ENCODE data around the gene ARFGEF2. TPM values are rescaled to one million over a fixed set of nuclear protein-coding genes. Genes with fewer than 3 reads are reported as not detected.

ARFGEF2 gene
- polyA plus RNA-seq, 6 donors from 2014 or later = 3.9 to 18.4 (median 12.1) TPM

DNA sequence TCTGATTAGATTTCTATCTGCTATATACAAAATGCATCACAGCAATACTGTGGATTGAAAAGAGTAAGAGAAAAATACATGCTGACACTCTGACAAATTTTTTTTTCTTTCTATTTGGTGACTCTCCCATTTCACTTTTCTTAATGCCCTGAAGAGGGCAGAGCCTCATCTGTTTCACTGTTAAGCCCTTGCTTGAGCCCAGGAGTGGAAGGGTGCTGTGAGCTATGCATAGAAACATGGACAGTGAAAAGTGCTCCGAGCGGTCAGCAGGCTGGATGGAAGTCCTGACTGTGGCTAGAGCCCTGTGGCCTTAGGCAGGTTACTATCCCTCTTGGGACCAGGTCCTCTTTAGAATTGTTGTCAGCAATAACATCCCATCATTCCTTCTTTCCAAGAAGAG, 107.2 kb downstream of the ARFGEF2 start:
- no peak overlapping the region for H3K4me3 Mint-ChIP-seq
- H3K9me3 Mint-ChIP-seq = no peaks in the 10 kb centered on the region
- no peak for ATAC-seq (ENCODE audit: low read depth in 2 of 2)
- H3K4me1 Mint-ChIP-seq = no peaks in the 10 kb centered on the region
- no peaks in the 10 kb centered on the region for H3K27me3 Mint-ChIP-seq
- H3K27ac Mint-ChIP-seq = peak overlapping the region in 1 of 6 donors; percentile 49
- H3K36me3 Mint-ChIP-seq = peaks cover 28% of the 10 kb centered on the region in 2 donors
- no peak for DNase-seq

DNA sequence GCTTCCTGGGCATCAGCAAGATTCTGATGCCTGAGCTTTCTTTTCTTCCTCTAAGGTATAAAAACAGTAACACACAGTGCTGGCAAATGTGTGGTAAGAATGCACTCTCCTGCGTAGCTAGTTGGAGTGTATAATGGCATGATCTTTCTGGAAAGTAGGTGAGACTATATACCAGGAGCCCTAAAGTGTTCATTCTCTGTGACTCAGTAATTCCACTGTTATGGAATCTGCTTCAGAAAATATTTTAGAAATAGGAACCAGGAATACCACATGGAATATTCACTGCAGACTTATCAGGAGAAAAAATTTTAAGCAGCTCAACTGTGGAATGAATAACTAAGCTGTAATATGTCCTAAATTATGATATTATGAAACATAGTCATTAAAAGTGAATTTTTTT, 107.7 kb downstream of the ARFGEF2 start:
- H3K36me3 Mint-ChIP-seq = peaks cover 28 to 30% of the 10 kb centered on the region in 2 donors

DNA sequence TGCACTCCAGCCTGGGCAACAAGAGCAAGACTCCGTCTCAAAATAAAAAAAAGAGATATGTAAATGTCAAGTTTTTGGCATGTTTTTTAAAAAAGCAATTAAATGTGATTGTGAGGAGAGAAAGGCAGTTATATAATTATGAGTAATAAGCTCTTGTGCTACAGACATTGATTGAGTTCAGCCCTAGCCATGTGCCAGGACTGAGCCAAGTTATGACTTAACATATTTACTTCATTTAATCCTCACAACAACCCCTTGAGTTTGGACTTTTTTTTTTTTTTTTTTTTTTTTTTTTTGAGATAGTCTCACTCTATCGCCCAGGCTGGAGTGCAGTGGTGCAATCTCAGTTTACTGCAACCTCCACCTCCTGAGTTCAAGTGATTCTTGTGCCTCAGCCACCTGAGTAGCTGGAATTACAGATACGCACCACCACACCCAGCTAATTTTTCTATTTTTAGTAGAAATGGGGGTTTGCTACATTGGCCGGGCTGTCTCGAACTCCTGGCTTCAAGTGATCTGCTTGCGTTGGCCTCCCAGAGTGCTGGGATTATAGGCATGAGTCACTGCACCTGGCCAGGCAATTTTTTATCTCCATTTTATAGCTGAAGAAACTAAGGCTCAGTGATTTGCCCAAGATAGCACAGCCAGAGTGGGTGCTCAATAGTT, 109.6 kb downstream of the ARFGEF2 start:
- no peak overlapping the region for H3K4me3 Mint-ChIP-seq
- no peak for DNase-seq
- no peak for ATAC-seq (ENCODE audit: low read depth in 2 of 2)
- no peaks in the 10 kb centered on the region for H3K27me3 Mint-ChIP-seq
- H3K36me3 Mint-ChIP-seq = peaks cover 24 to 29% of the 10 kb centered on the region in 2 donors
- H3K9me3 Mint-ChIP-seq = no peaks in the 10 kb centered on the region
- H3K4me1 Mint-ChIP-seq = no peaks in the 10 kb centered on the region
- no peak overlapping the region for H3K27ac Mint-ChIP-seq

More for the DNA sequence above, 107.7 kb downstream of the ARFGEF2 start:
- no peaks in the 10 kb centered on the region for H3K9me3 Mint-ChIP-seq
- ATAC-seq (ENCODE audit: low read depth in 2 of 2) = no peak
- H3K4me3 Mint-ChIP-seq = no peak overlapping the region
- no peak for DNase-seq
- no peaks in the 10 kb centered on the region for H3K27me3 Mint-ChIP-seq
- H3K4me1 Mint-ChIP-seq = no peaks in the 10 kb centered on the region
- no peak overlapping the region for H3K27ac Mint-ChIP-seq

DNA sequence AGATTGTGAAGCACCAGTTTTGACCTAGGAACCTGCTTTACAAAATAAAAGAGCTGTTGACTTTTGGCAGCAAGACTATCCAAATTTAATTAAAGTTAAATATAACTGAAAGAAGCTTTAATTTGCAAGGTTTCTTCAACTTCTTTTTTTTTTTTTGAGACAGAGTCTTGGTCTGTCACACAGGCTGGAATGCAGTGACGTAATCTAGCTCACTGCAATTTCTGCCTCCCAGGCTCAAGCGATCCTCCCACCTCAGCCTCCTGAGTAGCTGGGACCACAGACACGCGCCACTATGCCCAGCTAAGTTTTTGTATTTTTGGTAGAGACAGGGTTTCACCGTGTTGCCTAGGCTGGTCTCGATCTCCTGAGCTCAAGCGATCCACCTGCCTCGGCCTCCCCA, 110.9 kb downstream of the ARFGEF2 start:
- DNase-seq (no peak), ATAC-seq (ENCODE audit: low read depth in 2 of 2) (no peak)
- Mint-ChIP-seq H3K36me3 (peaks cover 24 to 29% of the 10 kb centered on the region in 2 donors), H3K27ac (peak overlapping the region in 1 of 6 donors; percentile 16), H3K9me3 (no peaks in the 10 kb centered on the region), H3K27me3 (no peaks in the 10 kb centered on the region), H3K4me1 (peaks cover 0 to under 1% (median 0%) of the 10 kb centered on the region in 3 donors), H3K4me3 (no peak overlapping the region)

DNA sequence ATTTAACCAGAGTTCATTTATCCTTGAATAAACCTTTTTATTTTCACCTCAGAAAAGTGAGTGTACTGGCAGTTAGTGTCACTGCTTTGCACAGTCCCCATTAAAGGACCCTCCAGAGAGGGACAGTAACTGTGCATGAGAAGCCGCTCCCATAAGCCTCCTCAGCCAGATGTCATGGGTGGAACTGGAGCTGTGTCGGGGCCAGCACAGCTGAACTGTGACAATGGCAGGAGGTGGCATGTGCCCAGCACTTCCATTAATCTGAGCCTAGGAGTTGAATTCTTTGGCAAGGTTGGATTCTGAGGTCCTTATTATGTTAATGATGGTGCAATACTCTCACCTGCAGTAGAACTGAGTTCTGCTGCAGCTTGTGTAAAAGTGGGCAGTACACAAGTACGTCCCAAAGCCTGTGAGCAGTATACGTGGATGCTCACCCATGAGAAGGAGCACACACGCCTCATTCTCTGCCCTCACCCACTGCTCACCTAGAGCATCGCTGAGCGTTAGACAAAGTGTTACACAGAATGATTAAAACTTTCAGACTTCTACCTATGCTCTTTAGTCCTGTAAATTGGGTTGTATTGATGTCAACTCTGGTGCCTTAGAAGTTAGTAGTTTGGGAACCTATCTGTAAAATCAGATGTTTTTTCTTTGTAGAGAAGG, 112.7 kb downstream of the ARFGEF2 start:
- Mint-ChIP-seq H3K4me3 (no peak overlapping the region), H3K9me3 (no peaks in the 10 kb centered on the region), H3K27ac (no peak overlapping the region), H3K27me3 (no peaks in the 10 kb centered on the region), H3K36me3 (peaks cover 18 to 23% of the 10 kb centered on the region in 2 donors), H3K4me1 (peaks cover 6 to 13% (median 8%) of the 10 kb centered on the region in 3 donors)
- ATAC-seq (ENCODE audit: low read depth in 2 of 2) (no peak), DNase-seq (no peak)

DNA sequence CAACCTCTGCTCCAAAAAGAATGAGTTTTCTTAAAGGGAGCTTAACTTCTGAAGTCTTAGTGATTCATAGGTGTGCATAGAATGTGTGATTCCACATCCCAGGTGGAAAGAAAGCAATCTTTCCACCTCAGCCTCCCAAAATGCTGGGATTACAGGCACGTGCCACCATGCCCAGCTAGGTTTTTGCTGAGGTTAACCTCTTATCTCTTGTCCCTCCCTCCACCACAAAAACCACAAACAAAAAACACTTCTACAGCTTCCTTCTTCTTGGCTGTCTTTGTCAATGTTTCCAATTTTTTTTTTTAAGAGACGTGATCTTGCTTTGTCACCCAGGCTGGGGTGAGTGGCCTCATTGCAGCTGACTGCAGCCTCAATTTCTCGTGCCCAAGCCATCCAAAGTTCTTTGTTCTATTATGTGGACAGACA, 116.5 kb downstream of the ARFGEF2 start:
- Mint-ChIP-seq H3K9me3 (no peaks in the 10 kb centered on the region), H3K4me1 (peaks cover 8 to 13% (median 10%) of the 10 kb centered on the region in 3 donors), H3K27ac (peak overlapping the region in 2 of 6 donors; percentile 74 to 81), H3K27me3 (no peaks in the 10 kb centered on the region), H3K36me3 (peaks cover 9 to 12% of the 10 kb centered on the region in 2 donors), H3K4me3 (peak overlapping the region in 3 of 8 donors; percentile 6 to 46 (median 13))
- DNase-seq (no peak), ATAC-seq (ENCODE audit: low read depth in 2 of 2) (peak; percentile 43 to 51)

DNA sequence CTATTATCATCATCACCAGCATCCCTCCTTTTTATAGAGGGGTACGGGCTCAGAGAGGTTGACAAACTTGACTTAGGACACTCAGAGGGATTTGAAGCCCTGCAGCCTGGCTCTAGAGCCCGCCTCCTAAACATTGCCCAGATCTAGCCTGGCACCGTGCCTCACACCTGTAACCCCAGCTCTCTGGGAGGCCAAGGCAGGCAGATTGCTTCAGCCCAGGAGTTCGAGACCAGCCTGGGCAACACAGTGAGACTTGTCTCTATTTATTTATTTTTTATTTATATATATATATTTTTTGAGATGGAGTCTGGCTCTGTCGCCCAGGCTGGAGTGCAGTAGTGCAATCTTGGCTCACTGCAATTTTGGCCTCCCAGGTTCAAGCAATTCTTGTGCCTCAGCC, 118.3 kb downstream of the ARFGEF2 start:
- DNase-seq (no peak), ATAC-seq (ENCODE audit: low read depth in 2 of 2) (no peak)
- Mint-ChIP-seq H3K4me3 (no peak overlapping the region), H3K9me3 (no peaks in the 10 kb centered on the region), H3K4me1 (peaks cover 8 to 13% (median 10%) of the 10 kb centered on the region in 3 donors), H3K27ac (peak overlapping the region in 1 of 6 donors; percentile 53), H3K27me3 (no peaks in the 10 kb centered on the region), H3K36me3 (no peaks in the 10 kb centered on the region)

DNA sequence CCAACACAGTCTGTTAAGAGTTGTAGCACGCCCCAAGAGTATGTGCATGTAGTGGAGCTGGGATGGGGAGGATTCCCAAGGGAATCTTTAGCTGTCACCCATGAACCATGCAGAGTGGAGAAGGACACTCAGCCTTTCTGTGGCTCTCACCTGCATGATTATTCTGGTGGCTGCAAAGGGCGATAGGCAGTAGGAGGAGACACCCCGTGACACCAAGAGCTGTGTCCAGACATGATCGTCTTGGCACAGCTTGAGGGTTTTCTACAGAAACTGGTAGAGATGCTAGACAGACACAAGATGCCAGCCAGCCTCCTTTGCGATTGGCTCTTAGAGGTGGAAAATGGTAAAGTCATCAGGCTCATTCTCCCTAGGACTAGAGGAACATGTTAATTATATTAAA, 121.5 kb downstream of the ARFGEF2 start:
- Mint-ChIP-seq H3K36me3 (no peaks in the 10 kb centered on the region), H3K4me1 (peaks cover 24 to 32% (median 29%) of the 10 kb centered on the region in 3 donors), H3K27me3 (no peaks in the 10 kb centered on the region), H3K27ac (no peak overlapping the region), H3K9me3 (no peaks in the 10 kb centered on the region), H3K4me3 (peak overlapping the region in 1 of 8 donors; percentile 70)
- DNase-seq (no peak), ATAC-seq (ENCODE audit: low read depth in 2 of 2) (no peak)

DNA sequence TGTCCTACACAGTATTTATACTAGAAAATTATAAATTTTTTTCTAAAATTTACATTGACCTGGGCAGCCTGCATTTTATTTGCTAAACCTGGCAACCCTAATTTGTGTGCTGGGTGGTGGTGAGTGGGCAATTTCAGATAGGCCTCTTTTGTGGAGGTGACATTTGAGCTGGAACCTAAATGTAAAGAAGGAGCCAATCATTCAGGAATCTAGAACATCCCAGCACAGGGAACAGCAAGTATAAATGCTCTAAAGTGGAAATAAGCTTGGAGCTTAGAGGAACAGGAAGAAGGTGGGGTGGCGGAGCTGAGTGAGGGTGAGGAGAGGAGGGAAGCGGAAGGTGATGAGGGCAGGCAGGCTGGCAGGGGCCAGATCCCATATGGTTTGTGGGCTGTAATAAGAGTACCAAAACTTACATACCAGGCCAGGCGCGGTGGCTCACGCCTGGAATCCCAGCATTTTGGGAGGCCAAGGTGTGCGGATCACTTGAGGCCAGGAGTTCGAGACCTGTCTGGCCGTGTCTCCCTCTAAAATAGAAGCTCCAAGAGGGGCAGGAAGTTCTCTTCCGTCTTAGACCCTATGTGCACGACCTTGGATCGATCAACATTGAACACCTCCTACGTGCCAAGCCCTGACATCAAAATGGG, 124.1 kb downstream of the ARFGEF2 start:
- DNase-seq (no peak), ATAC-seq (ENCODE audit: low read depth in 2 of 2) (no peak)
- Mint-ChIP-seq H3K27me3 (no peaks in the 10 kb centered on the region), H3K4me1 (peaks cover 23 to 32% (median 32%) of the 10 kb centered on the region in 3 donors), H3K9me3 (no peaks in the 10 kb centered on the region), H3K27ac (peak overlapping the region; percentile 95 to 99 (median 98)), H3K4me3 (peak overlapping the region; percentile 97 to 100 (median 99)), H3K36me3 (no peaks in the 10 kb centered on the region)

DNA sequence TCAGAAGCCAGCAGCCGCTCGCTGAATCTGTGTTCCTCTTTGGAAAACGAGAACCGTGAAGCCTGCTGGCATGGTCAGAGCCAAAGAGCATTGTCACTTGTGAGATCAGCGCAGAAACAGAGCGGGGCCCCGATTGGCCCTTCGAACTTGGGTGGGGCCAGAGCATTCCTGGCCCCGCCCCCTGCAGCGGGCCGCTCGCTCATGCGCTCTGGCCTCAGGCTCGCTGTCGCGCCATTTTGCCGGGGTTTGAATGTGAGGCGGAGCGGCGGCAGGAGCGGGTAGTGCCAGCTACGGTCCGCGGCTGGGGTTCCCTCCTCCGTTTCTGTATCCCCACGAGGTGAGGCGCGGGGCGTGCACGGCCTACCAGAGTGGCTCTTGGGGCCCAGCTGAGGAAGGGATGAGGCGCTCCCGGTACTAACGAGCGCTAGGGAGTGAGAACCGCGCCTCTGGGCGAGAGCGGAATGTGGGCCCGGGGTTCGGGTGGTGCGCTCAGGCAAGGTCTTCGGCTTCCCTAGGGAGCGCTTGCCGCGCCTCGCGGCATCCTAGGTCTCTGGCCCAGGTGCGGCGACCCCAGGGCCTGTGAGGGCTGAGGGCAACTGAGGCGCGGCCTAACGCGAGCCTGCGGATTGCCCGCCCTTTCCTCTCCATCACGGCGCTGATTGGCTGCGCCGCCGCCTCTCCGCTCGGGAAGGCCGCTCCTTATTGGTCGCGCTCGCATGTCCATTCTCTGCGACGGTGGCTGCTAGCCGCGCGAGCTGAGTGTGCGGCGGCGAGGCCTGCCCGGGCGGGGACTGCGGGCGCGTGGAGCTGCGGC, 124.8 kb downstream of the ARFGEF2 start, which contains the start of gene CSE1L:
Gene CSE1L (plus strand): TSS at position 226 of the 814 bp plus-strand sequence. CDS start 12,152 bp downstream, outside the sequence.
- peak within 1 kb of the TSS; percentile 97 to 100 (median 99) for H3K4me3 Mint-ChIP-seq
- ATAC-seq (ENCODE audit: low read depth in 2 of 2) = peak; percentile 84 to 86

DNA sequence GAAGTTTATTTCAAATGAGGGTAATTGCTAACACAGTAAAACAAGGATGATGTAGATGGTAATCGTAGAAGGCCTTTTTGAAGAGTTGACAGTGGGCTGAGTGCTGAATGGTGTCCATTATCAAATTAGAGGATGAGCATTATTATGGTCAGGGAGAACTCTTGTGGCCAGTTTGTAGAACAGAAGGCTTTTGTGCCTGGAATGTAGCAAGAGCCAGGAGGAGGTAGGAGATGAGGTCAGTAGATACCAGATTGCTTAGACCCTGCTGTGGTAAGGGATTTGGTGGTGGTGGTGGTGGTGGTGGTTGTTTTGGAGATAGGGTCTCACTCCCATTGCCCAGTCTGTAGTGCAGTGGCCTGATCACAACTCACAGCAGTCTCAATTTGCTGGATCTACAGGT, 130.8 kb downstream of the ARFGEF2 start:
- Mint-ChIP-seq H3K27me3 (no peaks in the 10 kb centered on the region), H3K4me3 (peak overlapping the region in 3 of 8 donors; percentile 10 to 71 (median 52)), H3K4me1 (peaks cover 29 to 55% (median 49%) of the 10 kb centered on the region in 3 donors), H3K36me3 (peaks cover 0 to 11% of the 10 kb centered on the region in 2 donors), H3K27ac (peak overlapping the region in 1 of 6 donors; percentile 84), H3K9me3 (no peaks in the 10 kb centered on the region)
- ATAC-seq (ENCODE audit: low read depth in 2 of 2) (no peak), DNase-seq (no peak)

More for the DNA sequence above, 124.8 kb downstream of the ARFGEF2 start, which contains the start of gene CSE1L:
- H3K27me3 Mint-ChIP-seq = no peaks in the 10 kb centered on the region
- H3K4me1 Mint-ChIP-seq = peaks cover 23 to 32% (median 32%) of the 10 kb centered on the region in 3 donors
- DNase-seq = peak; percentile 96
- H3K27ac Mint-ChIP-seq = peak within 1 kb of the TSS; percentile 95 to 99 (median 98)
- H3K9me3 Mint-ChIP-seq = no peaks in the 10 kb centered on the region
- no peaks in the 10 kb centered on the region for H3K36me3 Mint-ChIP-seq

DNA sequence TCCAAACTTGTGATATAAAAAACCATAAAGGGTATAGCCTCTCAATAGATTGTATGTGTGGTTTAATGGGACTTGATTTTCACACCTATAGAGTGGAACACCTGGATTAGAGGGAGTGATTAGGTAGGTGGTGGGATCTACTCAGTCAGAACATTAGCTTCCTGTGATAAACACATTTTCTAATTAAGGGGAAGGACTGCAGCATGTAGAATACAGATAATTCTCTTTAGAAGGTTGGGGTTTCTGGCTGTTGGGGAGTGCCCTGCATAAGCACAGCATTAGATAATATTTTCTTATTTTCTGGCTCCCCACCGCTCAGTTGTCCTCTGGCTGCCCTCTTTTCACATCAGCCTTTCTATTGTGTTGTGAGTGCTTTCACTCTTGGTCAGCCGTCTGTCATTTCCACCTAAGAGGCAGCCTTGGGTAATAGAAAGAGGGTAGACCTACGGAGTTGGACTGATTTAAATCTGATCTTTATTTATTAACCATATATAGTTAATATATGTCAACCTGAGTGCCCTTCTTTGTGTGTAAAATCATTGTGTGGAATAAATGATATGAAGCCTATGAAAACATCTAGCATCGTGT, 132.6 kb downstream of the ARFGEF2 start:
- ATAC-seq (ENCODE audit: low read depth in 2 of 2) (no peak), DNase-seq (no peak)
- H3K9me3 Mint-ChIP-seq = no peaks in the 10 kb centered on the region
- no peaks in the 10 kb centered on the region for H3K27me3 Mint-ChIP-seq
- peaks cover 0 to 11% of the 10 kb centered on the region in 2 donors for H3K36me3 Mint-ChIP-seq
- peak overlapping the region in 3 of 6 donors; percentile 26 to 59 (median 51) for H3K27ac Mint-ChIP-seq
- peaks cover 18 to 45% (median 36%) of the 10 kb centered on the region in 3 donors for H3K4me1 Mint-ChIP-seq
- H3K4me3 Mint-ChIP-seq = peak overlapping the region in 2 of 8 donors; percentile 12 to 29

Measured in naive B cell (primary cell).